ENCODE results near the gene GATB. TPM values are rescaled to one million over a fixed set of nuclear protein-coding genes. Genes with fewer than 3 reads are reported as not detected.

GATB gene
- total and polyA plus RNA-seq, 2 of the 4 experiments (the other 2 are of a cell fraction), result 18.7 to 20.3 TPM

- ATAC-seq (ENCODE audit: low read depth), result no peak
Observed at GRCh38 chr4:151631349-151631748, 129.5 kb downstream of the GATB start.

More at GRCh38 chr4:151631349-151631748, 129.5 kb downstream of the GATB start:
- dilution Hi-C loops (cut with HindIII; ENCODE audit: low sequenced_read_pairs, unreplicated experiment) (no loop called here), in situ Hi-C loops (cut with MboI; ENCODE audit: low sequenced_read_pairs) (no loop called here), intact Hi-C loops (cut with micrococcal nuclease) (no loop called here)
- Histone ChIP-seq H2BK20ac (ENCODE audit: low read depth, low read length) (no peak overlapping the region), H3K56ac (ENCODE audit: extremely low read depth, insufficient read depth, low read length) (no peak overlapping the region), H2AK9ac (replicated peaks; ENCODE audit: low read depth, low read length, poor library complexity) (no peak overlapping the region), H4K8ac (ENCODE audit: low read depth in 2 of 2, low read length in 2 of 2) (no peak overlapping the region), H3K27me3 (ENCODE audit: control insufficient read depth, insufficient read depth, low read length) (peaks cover 5% of the 10 kb centered on the region), H4K5ac (ENCODE audit: low read depth, low read length) (no peak overlapping the region), H2AK5ac (ENCODE audit: low read depth, low read length) (no peak overlapping the region), H3K27ac (ENCODE audit: insufficient read depth, low read length) (no peak overlapping the region), H3K4me3 (ENCODE audit: insufficient read depth, low read depth, low read length) (no peak overlapping the region), H2BK15ac (ENCODE audit: low read depth, low read length) (no peak overlapping the region), H3K4me1 (ENCODE audit: control insufficient read depth, insufficient read depth, low read length) (no peaks in the 10 kb centered on the region), H3K18ac (ENCODE audit: low read depth, low read length) (no peak overlapping the region), H2BK5ac (ENCODE audit: low read depth, low read length, poor library complexity, severe bottlenecking) (no peak overlapping the region), H2AFZ (replicated peaks; ENCODE audit: low read length, poor library complexity) (no peak overlapping the region), H4K91ac (ENCODE audit: insufficient read depth, low read depth, low read length) (no peak overlapping the region), H4K20me1 (ENCODE audit: insufficient read depth, low read length) (no peaks in the 10 kb centered on the region), H2BK120ac (ENCODE audit: low read depth, low read length) (no peak overlapping the region), H3K9me1 (ENCODE audit: insufficient read depth, low read length) (no peaks in the 10 kb centered on the region), H3K4ac (ENCODE audit: low read depth, low read length) (no peak overlapping the region), H3K9me3 (ENCODE audit: control insufficient read depth, insufficient read depth, low read length) (no peaks in the 10 kb centered on the region), H3K23ac (ENCODE audit: low read depth, low read length) (no peak overlapping the region), H3K9ac (ENCODE audit: low read depth, low read length) (no peak overlapping the region), H3K79me1 (ENCODE audit: low read depth in 1 of 2, low read length in 2 of 2) (no peaks in the 10 kb centered on the region), H3K4me2 (ENCODE audit: low read depth, low read length) (no peak overlapping the region), H3K14ac (replicated peaks; ENCODE audit: low read depth, low read length) (no peak overlapping the region), H3K36me3 (ENCODE audit: control insufficient read depth, insufficient read depth, low read length) (no peaks in the 10 kb centered on the region)
- POLR2A ChIA-PET (ENCODE audit: unreplicated experiment), result no interaction called here
- TF ChIP-seq RFX5 (IDR thresholded peaks at IDR 0.05; ENCODE audit: low read depth, low read length), result no peak
- no peak; the same call in 1 of the 2 replicates for TF ChIP-seq MAFK (IDR thresholded peaks at IDR 0.05; ENCODE audit: low read depth, low read length)
- TF ChIP-seq RAD21 (IDR thresholded peaks at IDR 0.05; ENCODE audit: low read length), result no peak
- no peak for TF ChIP-seq FOS (IDR thresholded peaks at IDR 0.05; ENCODE audit: low read depth, low read length)
- TF ChIP-seq RCOR1 (IDR thresholded peaks at IDR 0.05; ENCODE audit: insufficient replicate concordance, low read length), result no peak
- TF ChIP-seq MAZ (IDR thresholded peaks at IDR 0.05; ENCODE audit: borderline replicate concordance, low read depth, low read length), result no peak
- TF ChIP-seq POLR2A (IDR thresholded peaks at IDR 0.05; ENCODE audit: low read depth, low read length), result no peak
- TF ChIP-seq MXI1 (IDR thresholded peaks at IDR 0.05; ENCODE audit: borderline replicate concordance, low read depth, low read length), result no peak
- no peak for TF ChIP-seq USF2 (IDR thresholded peaks at IDR 0.05; ENCODE audit: low read depth, low read length)
- CTCF ChIA-PET, result no interaction called here
- BruUV-seq (replicated peaks), result no TSS peak
- no peak for DNase-seq

All from IMR-90 (cell line).